ENCODE data around the gene HMGCLL1.

The HMGCLL1 gene

DNA sequence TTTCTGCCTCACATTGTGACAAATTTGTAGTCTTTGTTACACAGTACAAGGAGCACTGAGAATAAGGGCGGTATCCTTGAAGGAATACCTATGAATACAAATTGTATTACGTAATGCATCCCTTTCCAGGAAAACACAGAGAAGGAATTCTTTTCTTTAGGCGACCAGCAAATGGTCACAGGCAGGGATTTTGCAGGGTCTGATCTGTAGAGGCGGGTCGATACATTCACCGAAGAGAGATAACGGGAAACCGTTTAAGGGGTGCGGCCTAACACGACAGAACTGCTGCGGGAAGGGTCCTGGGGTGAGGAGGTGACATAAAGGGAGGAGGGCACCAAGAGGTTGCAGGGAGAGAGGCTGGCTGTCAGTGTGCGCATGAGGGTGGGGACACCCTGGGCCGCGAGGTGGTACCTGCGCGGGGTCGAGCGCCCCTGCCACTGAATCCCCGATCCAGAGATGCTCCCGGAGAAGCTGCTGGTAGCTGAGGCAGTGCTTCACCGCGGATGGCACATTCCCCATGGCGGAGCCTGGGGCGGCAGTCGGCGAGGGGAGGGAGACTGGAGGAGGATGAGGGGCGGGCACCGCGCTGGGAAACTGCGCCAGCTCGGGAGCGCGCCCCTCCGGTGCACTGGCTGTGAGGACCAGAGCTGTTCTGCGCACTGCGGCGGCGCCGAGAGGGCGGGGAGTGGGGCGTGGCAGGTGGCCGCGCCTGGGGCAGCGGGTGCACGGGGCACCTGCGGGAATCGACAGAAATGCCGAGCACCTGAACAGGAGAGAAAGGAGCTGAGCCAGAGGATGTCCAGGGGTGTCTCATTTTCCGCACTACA is at the start of gene HMGCLL1:
Gene HMGCLL1, minus strand, starts transcription at position 656 of the 827 bp plus-strand sequence. Its CDS starts 137 bp downstream, at position 519.
- no peak for DNase-seq

DNA sequence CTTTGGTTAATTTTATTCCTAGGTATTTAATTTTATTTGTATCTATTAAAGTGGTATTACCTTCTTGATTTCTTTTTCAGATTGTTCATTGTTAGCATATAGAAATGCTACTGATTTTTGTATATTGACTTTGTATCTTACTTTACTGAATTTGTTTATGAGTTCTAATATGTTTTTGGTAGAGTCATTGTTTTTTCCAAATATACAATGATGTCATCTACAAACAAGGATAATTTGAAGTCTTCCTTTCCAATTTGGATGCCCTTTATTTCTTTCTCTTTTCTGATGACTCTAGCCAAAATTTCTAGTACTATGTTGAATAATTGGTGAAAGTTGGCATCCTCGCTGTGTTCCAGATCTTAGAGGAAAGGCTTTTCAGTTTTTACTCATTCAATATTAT is 43.0 kb upstream of the HMGCLL1 start:
- DNase-seq, result no peak

DNA sequence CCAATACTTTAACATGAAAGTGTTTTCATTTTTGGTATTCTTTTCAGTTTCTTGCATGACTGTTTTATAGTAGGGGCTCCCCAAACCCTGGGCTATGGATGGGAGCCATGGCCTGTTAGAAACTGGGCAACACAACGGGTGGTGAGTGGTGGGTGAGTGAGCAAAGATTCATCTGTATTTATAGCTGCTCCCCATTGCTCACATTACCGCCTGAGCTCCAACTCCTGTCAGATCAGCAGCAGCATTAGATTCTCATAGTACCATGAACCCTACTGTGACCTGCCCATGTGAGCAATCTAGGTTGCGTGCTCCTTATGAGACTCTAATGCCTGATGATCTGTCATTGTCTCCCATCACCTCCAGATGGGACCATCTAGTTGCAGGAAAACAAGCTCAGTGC is 42.3 kb upstream of the HMGCLL1 start:
- DNase-seq, result no peak

DNA sequence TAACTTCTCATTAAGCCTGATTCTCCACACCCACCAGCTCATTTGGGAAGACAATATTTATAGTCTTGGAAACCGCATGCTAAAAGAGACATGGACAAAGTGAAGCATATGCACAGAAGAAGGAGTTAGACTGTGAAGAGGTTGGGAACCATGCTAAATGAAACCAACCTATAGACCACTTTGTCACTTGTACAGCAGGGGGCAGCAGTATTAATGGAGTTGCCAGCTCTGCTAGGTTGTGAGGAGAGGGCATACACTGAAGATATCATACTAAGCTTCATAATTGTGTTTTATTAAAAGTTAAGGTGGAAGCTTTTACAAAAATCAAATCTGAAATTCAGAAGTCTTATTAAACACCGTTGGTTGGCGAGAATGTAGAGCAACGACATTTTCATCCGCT is 38.3 kb upstream of the HMGCLL1 start:
- DNase-seq, result no peak

DNA sequence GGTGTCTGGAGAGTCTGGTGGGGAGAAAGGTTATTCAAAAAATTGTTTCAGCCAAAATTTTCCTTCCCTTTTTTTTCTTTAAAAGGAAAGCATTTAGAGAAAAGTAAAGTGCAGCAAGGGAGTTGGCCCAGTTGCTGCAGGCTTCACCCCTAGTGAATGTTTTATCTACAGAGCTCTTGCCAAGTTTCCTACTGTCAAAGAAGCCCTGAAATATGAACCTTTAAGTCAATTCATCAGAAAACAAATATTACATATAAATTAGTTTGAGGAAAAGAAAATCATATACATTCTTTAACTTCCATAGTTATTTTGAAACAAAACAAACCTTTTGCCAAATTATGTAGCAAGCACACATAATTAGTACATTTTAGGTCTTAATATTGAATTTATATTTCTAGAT is 25.0 kb upstream of the HMGCLL1 start:
- DNase-seq, result no peak

DNA sequence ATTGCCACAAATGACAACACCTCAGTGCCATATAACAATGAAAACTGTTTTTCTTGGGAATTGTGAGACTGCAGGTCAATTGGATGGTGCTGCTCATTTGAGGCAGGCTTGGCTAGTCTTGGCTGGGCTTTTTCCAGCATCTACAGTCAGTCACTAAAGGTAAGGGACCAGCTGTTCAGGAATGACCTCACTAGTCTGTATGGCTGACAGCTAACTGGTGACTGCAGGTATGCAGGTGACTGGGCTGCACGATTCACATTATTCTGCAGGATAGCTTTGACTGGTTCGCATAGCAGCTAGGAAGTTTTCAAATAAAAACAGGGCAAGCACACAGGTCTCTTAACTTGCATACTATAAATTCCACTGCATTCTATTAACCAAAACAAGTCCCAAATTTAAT is 22.1 kb upstream of the HMGCLL1 start:
- no peak for DNase-seq

DNA sequence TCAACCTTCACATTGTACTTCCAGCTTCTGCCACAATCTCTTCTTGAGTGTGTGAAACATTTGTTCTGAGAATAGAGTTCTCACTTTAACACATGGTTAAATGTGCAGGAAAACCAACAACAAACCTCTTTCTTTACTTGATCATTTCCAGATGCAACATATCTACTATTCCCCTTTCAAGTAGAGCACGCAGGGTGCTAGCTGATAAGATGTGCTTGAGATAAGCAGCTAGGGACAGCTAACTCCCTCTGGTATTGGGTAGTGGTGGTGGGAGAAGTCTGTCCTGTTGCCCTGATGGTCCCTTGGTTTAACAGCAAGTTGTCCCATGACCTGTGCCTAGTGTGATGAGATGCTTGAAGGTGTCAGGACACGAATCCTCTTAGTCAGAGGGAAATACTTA is 15.4 kb upstream of the HMGCLL1 start:
- DNase-seq, result no peak

DNA sequence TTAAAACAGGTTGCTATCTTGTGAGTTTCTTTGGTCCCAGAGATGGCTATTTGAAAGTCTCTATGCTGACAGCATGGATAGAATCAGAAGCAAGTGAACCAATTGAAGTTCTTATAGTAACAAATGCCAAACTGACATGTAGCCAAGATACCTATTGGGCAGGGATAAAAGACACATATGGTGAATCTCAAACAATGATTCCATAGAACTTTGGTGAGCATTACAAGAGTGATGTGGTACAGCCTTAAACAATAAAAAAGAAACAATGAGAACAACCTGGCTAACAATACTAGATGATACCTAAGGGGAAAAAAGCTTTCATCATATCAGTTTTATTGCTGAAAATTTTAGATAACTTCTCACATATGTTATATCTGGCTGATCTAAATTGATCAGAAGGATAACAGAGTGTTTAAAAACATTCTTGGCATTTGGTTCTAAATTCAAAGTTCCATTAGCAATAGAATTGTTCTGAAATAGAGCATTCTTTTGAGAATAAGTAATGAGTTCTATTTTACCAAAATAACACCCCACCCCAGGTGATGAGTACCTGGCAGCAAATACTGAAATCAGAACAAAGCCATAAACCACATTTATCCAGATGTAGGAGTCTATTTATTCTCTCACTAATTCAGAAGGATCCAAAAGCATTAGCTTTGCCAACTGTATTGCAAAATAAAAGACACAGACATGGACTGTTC is 5.8 kb upstream of the HMGCLL1 start:
- no peak for DNase-seq

DNA sequence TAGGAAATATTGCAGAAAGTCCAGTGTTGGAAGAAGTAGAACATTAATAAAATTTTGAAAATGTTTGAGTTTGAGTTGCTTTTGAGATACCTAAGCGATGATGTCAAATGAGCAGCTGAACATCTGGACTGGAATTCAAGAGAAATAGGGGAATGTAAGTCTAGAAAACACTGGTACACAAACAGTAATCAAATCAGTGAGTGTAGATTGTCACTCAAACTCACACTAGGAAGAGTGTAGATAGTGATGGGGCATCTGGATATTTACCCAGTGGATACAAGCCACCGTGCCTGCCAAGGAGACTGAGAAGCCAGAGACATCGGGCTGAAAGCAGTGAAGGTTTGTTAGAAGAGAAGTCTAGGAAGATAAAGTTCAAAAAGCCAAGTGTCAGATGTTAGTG is 2.2 kb downstream of the HMGCLL1 start:
- no peak for DNase-seq

DNA sequence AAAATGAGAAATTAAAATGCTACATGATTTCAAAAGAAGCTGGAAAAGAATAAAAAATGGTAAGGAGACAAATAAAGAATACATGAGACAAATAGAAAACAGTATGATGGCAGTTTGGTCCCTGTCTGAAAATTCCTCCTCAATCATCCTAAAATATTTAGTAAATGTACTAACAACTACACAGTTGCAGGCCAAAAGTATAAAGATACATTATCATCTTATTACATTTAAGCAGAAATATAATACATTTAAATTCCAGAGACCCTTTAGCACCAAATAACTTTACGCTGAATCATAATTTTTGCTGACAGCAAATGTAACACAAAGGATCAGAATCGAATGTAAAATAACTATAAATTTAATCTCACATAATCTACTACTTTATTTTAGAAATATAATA is 4.4 kb downstream of the HMGCLL1 start:
- no peak for DNase-seq

DNA sequence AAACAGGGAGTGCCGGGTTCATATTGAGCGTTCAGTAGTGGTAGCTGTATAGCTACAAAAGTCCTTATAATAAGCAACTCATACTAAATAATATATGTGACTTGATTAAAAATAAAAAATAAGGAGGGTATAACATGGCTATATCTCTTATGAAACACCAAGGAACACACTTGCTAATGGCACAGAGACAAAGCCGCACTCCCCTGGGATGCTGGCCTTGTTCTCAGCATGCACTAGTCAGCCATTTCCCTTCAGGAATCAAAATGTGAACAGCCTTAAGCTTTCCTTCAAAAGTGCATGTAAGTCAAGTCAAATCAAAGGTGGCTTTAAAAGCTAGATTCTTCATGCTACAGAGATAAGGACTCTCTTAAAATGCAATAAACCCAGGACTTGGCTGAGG is 9.4 kb downstream of the HMGCLL1 start:
- no peak for DNase-seq

DNA sequence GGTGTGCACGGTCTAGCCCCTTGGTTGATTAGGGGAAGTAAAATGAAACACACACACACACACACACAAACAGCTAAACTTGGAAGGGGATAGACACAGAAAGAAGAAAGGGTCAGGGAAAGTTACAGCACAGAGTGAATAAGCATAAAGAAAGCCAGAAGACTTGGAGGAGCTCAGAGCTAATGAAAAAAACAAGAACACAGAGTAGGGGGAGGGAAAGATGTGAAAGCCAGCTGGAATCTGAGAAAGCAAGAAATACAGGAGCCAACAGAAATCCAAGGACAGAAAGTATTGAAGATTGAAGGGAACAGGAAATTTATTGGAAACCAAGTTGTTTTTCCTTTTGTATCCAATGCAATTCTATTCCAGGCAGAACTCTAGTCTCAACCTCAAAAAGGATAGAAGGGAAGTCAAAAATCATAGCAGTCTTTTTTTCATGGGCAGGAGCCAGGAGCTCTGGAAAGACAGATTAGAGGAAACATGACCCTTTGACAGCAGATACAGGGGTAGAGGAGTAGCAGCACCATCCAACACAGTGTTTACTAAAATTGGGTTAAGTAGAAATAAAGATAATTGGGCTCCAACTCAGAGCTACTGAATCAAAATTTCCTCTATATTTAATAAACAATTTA is 10.1 kb downstream of the HMGCLL1 start:
- no peak for DNase-seq

DNA sequence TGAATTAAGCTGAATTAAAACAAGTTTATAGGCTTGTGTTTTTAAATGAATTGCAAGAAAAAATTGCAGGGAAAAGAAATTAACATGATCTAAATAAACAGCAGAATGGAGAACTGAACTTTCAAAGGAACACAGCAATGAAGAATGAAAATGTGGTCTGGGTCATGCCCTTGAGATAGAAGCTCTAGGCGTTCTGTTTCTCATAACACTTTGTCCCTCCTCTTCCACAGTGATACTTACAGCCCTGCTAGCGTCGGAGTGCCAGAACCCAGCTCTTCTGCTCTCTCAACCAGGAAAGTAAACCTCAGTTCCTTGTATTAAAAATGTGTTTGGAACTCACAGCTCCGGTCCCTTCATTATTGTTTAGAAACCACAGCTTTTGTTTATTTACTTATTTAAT is 11.4 kb downstream of the HMGCLL1 start:
- no peak for DNase-seq

DNA sequence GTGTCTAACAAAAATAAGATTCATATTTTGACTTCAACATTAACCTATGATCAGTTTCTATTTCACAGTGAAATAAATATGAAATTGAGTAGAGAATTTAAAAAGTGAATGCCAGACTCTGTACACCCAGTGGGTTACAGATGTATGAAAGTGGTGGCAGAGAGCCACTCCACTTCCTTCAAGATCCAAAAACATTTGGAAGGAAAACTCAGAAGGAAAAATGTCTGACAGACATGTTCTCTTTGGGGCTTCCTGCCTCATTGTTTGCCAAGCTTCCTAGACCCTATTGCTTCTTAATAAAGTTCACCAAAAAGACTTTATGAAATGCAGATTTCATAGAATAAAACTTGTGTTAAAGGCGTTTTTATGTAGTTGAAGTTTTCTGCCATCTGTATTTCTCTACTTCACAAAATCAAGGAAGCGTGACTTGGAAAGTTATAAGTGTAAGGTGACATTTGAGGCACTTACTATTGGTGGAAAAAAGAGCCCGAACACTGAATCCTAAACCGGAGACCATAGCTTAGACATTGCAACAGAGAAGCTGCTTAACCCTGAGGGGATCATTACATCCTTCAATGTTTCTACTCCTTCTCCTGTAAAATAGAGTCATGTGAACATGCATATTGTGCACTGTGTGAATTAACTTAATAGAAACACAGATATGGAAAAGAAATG is 12.8 kb downstream of the HMGCLL1 start:
- DNase-seq, result no peak

DNA sequence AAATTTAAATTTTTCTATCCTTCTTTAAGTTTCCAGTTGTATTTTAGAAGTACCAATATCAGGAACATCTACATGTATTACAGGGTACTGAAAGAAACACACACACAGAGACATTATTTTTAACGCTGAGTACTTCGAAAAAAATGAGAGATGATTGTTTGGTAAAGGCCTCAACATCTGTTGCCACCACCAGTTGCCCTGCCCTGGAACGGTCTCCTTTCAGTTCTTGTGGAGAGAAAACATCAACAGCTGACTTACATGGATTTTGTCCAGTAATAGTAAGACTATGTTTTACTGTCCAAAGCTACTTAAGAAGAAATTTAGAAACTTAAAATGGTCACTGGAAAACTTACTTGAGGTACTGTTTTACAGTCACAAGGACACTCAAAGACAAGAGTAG is 16.7 kb downstream of the HMGCLL1 start:
- no peak for DNase-seq

DNA sequence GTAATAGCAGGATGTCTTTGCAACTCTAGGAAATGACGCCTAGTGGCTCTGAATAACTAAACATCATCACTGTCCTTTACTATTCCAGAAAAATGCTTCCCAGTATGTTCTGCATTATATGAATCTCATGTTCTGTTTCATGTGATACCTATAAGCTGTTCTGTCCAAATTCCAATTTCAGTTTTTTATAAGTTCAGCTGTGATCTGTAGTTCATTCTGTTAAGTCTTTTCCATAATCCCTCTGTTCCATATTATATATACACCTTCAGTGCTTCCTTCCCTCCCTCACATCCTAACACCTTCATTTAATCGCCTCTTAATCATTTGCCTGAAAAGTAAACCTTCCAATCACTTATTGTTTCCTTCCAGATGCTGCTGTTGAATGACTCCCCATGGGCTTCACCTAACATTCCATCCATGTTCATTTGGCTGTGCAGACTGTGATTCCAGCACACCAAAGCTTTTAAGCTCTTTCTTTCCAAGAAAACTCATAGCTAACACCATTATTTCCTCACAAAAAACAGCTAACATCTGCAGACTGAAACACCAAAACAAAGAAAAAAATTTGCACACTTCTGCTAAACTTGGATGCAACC is 18.6 kb downstream of the HMGCLL1 start:
- no peak for DNase-seq

DNA sequence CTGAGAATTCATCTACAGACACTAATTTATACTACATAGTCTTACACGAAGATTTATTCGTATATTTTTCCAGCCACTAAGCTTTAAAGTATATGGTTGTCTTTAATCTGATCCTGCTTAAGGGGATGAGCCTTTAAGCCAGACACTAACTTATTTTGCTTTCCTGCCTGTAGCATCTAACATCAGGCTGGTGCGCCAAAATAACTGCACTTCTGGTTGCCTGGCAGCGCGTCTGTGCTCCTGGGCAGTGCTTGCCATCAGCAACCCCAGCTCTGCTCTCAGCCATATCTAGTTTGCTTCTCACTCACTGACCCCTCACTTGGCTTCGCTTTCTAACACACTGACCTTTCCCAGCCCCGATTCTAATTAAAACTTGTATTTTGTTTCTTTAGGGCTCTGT is 21.8 kb downstream of the HMGCLL1 start:
- DNase-seq, result no peak

DNA sequence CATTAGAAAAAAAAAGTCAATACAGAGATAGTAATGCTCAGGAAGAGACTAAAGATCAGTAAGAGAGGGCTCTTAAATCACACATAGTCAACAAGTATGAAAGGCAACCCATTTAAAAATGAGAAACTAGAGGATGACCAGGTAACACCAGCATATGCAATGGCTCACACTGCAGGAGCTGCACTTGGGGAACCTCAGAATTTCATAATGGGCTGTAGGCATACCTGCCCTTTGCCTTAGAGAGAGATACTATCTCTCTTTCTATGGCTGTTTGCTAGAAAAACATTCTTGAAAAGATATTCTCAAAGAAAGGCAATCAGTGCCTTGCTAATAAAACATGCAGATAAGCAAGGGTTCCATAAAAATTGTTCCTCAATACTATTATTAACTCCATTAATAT is 33.2 kb downstream of the HMGCLL1 start:
- DNase-seq, result no peak

DNA sequence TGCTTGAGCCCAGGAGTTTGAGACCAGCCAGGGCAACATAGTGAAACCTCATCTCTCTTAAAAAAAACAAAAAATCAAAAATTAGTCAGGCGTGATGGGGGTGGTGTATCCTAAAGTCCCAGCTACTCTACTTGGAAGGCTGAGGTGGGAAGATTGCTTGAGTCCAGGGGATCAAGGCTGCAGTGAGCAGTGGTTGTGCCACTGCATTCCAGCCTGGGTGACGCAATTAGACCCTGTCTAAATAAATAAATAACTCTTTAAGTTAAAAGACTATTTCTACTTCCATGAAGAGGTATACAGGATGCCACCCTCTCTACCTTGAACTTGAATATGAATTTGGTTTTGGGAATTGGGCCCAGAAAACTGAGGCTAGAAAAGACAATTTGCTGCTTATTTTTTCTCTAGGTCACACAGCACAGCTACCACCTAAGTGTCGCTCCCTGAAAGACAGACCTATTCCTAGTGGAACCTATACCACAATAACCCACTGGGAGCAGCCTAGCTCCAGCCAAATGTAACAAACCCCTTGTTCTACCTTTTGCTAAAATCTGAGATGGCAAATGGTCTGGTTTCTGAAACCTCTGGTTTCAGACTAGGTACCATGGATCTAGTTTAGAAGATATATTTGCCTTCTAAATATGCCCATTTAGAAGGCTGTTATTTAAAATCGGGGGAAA is 35.2 kb downstream of the HMGCLL1 start:
- DNase-seq, result no peak

DNA sequence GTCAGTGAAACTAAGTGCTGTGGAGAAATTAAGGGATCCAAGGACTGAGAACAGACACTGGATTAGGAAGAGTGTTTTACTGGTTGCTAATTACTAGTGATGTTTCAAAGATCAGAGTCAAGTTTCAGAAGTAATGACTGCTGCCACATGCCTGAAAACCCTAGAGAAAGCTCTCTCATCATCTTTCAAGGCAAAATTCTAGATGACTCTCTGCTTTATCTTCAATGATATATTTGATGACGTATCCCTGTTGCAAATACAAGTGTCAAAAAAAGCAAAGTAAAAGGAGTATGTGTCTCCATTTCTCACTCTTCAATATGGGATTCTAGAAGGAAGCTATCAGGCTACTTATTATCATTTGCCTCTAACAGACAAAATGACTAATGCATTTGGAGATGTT is 38.0 kb downstream of the HMGCLL1 start:
- no peak for DNase-seq

DNA sequence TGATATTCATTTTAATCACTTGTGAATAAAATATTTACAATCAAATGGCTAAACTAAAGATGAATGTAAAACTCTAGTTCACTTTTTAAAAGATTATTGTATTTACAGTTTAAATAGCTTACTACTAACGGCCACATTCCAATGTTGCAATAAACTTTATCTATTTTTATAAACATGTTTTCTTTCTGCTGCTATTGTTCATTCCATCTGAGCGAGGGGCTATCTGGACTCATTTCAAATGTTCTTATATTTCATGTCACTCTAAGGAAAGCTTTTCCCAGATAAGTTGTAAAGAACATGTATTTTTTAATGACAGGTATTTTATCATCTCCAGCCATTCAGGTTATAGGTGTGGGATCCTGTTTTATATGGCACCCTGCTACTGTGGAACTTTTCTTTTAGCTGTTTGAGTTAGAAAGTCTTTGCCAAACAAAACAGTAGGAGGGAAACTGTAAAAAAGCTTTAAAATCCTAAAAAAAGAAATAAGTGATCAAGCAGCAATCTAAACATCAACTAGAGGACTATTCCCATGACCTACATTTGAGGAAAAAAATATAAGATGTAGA is 42.5 kb downstream of the HMGCLL1 start:
- no peak for DNase-seq

DNA sequence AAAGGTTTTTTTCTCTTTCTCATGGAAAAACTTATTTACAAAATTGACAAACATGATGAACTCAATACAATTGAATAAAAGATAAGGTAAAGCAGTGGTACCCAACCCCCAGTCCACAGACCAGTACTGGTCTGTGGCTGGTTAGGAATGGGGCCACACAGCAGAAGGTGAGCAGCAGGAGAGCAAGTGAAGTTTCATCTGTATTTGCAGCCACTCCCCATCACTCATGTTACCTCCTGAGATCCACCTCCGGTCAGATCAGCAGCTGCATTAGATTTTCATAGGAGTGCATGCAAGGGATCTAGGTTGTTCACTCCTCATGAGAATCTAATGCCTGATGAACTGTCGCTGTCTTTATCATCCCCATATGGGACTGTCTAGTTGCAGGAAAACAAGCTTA is 47.5 kb downstream of the HMGCLL1 start:
- no peak for DNase-seq

Measured in activated naive CD4-positive, alpha-beta T cell (primary cell).